GM21515 (cell line): ENCODE results near the gene USP7.
A peak's percentile ranks its signal among the peaks of the same experiment; 100 is the strongest.
"Not testable (repeated sequence)": the region's sequence is repeated elsewhere in the genome, so short reads cannot be mapped to it uniquely, and the experiment has no call there.

Experiments
- ATAC-seq: cut with Tn5 transposase; IDR thresholded peaks from one replicate; pipeline ENCODE4 v1.9.1; 2021; ENCODE audit not compliant: unreplicated experiment

The USP7 gene

DNA sequence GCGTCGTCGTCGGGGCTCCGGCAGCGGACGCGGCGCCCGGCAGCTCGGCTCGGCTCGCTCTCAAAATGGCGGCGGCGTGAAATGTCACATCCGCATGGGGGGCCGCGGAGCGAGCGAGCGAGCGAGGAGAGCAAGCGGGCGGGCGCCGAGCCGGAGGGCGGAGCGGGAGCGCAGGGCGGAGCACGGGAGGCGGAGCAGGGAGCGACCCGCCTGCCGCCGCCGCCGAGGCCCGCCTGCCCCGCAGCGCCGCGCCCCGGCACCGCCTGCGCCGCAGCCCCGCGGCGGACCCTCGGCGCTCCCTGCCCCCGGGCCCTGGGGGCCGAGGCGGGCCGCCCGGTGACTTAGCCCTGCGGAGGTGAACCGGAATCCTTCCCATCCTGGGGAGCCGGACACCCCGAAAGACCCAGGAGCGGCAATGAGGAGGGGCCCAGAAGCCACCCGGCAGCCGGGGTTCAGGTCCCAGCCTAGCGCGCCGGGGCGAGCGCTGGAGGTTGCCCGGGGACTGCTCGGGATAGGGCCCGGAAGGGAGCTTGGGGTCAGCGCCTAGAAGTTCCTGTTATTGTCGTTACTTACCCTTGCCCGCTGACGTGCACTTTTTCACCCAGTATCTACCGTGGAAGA is at the start of gene USP7:
Gene USP7 (minus strand): TSS at position 86 of the 621 bp plus-strand sequence. CDS start 621 bp downstream, outside the sequence.
- peak; percentile 68 for ATAC-seq

DNA sequence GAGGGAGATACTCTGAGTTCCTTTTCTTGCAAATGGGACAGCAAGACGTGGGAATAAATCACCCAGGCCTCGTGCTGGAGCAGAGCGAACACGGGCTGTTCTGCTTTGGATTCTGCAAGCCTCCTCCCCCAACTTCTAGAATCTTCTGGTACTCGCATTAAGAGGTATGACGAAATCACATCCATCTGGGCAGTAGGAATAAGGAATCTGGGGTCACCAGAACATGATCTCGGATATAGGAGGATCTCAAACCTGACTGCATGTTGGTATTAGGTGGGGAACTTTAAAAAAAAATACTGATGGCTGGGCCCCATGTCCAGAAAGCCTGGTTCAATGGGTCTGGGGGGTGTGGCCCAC is 49.8 kb upstream of the USP7 start:
- no peak for ATAC-seq

DNA sequence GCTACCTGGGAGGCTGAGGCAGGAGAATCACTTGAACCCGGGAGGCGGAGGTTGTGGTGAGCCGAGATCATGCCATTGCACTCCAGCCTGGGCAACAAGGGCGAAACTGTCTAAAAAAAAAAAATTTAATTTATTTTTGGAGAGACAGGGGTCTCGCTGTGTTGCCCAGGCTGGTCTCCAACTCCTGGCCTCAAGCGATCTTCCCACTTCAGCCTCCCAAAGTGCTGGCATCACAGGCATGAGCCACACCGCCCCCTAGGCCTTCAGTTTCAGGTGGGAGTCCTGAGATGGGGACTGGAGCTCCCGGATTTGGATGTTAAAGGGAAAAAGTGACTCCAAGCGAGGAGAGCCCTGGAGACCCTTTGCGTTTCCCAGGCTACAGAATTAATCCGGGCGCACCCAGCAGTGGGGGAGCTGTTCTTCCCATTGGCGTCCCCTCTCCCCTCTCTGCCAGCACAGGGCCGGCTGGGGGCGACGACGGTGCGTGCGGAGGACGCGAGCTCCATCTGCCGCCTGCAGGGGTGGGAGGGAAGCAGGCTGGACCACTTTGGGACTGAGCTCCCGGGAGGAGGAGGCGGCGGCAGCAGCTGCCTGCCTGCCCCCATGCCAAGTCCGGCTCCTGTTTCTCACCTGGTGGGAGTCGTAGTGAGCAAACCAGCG is 49.3 kb upstream of the USP7 start:
- no peak for ATAC-seq

DNA sequence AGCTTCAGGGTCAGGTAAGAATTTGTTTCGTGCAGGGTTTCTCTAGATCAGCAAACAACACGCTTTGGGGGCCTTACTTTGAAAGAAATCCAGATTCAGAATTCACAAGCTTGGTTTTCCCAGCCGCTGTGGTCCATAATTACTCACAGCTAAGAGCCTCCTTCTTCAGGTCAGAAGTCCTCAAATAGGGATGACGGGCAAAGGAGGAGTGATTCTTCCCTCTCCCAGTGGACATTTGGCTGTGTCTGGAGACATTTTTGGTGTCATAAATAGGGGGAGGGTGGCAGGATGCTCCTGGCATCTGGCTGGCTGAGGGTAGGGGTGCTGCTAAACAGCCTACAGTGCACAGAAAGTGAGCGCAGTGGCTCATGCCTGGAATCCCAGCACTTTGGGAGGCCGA is 48.6 kb upstream of the USP7 start:
- ATAC-seq = no peak

DNA sequence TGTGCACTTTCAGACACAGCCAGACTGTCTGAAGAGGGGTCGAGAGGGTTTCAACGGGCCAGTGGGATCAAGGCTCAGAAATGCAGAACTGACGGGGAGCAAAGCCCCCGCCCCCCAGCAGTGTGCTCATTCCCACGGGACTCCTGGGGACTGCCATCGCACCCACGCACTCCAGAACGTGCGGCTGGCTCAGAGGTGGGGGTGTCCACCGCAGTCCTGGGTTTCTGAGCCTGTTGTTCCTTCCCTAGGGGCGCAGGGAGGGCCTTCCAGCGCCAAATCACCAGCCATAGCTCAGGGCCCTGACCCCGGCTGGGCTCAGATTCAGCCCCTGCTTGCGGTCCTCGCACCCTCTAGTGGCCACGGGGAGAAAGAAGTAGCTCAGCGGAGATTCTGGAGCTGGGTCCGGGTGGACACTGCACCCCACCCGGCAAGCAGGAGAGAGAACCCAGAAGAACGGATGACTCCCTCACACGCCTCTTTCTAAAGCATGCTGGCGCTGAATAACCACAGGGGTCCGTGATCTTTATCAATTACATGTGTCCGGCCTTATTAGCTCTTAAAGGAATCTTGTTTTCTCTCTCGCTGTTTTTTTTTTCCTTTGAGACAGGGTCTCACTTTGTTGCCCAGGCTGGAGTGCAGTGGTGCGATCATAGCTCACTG is 45.0 kb upstream of the USP7 start:
- ATAC-seq = peak; percentile 84

DNA sequence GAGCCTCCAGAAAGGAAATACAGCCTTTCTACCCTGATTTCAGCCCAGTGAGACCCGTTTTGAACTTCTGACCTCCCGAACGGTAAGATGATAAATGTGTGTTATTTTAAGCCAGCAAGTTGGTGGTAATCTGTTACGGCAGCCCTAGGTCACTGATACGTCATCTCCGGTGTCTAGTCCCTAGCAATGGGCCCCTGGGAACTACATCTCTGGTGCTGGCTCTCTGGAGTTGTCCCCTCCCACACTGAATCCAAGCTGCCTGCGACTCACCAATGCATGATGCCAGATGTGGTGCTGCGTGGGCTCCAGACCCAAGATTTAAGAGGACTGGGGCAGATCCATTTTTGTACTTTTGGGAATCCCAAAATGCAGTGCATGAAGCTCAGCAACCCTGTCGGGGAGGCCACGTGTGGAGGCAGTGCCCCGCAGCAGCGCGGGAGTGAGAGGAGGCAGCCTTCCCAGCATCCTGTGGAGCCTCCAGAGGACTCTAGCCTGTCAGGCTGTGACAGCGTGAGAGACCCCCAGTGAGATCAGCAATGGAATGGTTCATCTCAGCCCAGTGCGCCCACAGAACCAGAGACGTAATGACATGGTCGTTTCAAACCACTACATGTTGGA is 43.6 kb upstream of the USP7 start:
- ATAC-seq = no peak

DNA sequence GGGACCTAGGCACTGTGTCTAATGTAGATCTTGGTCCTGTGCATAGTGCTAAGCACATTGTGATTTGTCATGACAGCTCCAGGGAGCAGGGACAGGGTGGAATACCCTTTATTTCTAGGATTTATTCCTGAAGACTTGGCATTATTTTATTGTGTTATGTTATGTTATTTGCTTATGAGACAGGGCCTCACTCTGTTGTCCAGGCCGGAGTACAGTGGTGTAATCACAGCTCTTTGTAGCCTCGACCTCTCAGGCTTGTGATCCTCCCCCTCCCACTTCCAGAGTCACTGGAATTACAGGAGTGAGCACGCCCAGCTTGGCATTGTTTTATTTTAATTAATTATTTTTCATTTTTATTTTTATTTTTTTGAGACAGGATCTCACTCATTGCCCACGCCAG is 40.5 kb upstream of the USP7 start:
- no peak for ATAC-seq

DNA sequence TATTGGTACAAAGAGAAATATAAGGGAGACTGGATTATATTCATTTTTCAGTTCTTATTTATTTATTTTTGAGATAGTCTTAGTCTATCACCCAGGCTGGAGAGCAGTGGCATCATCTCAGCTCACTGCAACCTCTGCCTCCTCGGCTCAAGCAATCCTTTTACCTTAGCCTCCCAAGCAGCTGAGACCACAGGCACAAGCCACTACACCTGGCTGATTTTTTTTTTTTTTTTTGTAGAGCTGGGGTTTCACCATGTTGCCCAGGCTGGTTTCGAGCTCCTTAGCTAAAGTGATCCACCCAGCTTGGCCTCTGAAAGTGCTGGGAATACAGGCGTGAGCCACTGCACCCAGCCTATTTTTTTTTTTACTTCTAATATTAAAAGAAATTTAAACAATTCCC is 40.1 kb upstream of the USP7 start:
- ATAC-seq = no peak

DNA sequence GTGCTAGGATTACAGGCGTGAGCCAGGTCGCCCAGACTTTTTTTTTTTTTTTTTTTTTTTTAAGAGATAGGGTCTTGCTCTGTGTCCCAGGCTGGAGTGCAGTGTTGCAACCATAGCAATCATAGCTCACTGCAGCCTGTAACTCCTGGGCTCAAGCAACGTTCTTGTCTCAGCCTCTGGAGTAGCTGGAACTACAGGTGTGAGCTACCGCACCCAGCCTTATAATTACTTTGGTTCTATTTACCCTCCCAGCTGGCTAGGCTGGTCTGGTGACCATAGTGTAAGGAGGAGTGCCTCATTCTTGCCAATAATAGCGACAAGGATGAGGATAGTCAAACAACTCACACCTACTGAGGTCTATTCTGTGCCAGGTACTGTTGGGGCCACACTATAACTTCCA is 39.6 kb upstream of the USP7 start:
- ATAC-seq = no peak

DNA sequence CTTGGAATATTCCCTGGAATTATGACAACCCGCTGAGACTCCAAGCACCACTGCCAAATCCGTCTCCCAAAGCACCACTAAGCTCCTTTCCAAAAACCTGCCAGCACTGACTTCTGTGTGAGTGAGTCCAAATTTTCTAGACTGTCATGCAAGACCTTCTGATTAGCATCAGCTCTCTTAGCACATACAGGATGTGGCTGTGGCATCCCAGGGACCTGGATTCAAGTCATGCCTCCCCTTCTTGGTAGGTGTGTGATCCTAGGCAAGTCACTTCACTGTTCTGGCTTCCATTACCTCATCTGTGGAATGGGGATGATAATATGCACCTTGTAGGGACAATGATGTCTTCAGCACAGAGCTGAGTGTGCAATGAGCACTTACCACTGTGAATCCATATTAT is 38.3 kb upstream of the USP7 start:
- no peak for ATAC-seq

DNA sequence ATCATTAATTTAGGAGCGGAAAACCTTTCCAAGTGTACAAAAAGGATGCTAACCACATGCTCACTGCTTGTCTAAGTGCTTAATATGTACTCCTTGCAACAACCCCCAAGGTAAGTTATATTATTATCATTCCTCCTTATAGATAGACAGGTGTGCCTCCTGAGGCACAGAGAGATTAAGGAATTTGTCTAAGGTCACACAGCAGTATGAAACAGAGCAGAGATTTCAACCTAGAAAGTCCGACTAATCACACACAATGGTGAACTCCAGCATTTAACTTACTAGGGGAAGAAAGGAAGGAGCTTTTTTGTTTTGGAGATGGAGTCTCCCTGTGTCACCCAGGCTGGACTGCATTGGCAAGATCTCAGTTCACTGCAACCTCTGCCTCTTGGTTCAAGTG is 37.0 kb upstream of the USP7 start:
- no peak for ATAC-seq

DNA sequence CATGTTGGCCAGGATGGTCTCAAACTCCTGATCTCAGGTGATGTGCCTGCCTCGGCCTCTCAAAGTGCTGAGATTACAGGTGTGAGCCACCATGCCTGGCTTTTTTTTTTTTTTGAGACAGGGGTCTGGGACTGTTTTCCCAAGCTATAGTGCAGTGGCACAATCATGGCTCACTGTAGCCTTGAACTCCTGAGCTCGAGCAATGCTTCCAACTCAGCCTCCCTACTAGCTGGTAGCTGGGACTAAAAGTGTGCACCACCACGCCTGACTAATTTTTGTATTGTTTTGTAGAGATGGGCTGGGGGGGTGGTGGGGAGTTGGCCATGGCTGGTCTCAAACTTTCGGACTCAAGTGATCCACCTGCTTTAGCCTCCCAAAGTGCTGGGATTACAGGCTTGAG is 36.1 kb upstream of the USP7 start:
- no peak for ATAC-seq

DNA sequence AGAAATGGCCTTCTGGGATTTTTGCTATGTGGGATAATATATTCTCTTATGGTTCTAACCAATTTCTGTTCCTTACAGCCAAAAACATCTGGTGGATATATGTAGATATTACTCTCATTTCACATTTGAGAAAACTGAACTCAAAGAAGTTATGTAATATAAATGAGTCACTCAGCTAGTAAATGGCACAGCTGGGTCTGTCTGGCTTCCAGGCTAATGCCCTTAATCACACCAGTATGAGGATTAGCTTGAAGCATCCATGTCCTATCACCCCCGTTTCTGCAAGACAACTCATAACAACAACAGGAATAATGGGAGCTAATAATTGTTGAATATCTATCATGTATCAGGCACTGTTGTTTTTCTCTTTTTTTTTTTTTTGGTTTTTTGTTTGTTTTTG is 34.4 kb upstream of the USP7 start:
- ATAC-seq = no peak

DNA sequence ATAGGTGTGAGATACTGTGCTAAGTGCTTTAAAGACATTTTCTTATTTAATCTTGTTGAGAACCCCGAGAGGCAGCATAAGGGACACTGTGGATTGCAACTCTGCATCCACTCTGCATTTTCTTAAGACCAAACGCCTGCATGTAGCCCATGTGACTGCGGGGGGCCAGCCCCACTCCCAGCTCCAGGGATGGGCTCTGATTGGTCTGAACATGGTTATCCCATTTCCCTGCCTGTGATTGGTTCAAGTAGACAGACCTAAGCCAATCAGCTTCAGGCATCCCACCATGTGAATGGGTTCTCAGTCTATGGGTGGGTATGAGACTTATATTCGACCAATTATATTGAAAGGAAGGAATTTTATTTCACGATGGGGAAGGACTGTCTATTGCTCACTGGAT is 33.2 kb upstream of the USP7 start:
- no peak for ATAC-seq

DNA sequence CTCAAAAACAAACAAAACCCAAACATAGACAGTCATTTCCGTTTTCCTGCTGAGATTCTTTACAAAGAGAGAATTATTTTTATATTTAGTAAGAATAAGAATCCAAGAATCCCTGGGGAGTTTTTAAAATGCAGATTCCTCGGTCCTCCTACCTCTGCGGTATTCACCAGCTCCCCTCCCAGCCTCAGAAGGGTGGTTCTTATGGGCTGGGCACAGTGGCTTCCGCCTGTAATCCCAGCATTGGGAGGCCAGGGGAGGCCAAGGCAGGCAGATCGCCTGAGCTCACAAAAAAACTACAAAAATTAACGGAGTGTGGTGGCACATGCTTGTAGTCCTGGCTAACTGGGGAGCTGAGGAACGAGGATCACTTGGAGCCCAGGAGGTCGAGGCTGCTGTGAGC is 26.7 kb upstream of the USP7 start:
- ATAC-seq = no peak

DNA sequence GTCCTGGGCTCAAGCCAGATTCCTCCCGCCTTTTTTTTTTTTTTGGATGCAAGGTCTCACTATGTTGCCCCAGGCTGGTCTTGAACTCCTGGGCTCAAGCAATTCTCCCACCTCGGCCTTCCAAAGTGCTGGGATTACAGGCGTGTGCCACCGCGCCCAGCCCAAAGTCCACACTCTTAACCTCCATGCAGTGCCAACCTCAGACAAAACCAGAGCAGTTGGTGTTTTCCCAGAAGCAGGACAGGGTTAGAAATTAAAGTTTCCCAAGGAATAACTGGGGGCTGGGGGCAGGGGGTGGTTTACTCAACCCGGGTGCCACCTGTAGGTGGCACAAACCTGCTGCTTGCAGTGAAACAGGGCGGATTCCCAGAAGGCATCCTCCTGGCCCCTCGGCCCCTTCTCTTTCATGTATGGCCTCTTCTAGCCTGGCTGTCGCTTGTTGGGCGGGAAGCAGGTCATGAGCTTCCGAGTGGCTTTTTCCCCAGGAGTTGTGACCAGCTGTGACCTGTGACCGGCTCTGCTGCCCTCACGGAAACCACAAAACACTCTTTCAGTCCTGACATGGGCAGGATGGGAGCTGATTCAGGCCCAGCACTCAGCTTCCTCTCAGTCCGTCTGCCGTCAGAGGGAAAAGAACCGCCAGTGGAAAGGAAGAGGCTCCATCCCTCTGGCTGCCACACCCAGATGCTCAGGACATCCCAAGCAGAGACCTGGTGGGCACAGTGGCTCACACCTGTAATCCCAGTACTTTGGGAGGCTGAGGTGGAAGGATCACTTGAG is 25.6 kb upstream of the USP7 start:
- no peak for ATAC-seq

DNA sequence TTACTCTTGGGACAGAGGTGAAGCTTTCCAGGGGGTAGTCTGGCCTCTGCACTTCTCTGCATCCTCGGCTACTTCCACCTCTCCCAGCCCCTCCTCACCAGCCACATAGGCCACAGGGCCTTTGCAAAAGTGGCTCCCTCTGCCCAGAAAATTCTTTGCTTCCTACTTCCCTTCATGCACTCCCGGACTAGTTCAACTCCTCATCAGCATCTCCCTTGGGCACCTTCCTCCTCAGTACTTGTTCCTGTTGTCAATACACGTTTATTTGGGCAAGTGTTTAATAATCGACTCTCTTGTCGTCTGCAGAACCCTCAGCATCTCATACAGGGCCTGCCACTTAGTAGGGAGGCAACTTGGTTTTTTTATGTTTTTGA is 23.1 kb upstream of the USP7 start:
- ATAC-seq = no peak

DNA sequence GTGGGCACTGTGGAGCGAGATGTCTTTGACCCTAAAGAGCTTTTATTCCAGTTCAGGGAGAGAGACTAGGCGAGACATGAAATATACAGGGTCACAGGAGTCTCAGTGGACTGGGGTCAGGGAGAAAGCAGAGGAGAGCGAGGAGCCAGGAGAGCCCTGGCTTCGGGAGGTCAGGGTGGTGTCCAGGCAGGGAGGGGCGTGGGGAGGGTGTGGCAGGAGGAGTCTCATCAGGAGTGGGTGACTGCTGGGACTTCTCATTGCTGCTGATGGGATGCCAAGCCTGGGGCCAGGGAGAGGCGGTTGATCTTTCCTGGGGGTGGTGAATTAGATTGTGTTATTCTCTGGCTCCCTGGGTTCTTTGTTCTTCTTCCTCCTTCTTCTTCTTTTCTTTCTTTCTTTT is 22.4 kb upstream of the USP7 start:
- ATAC-seq = no peak

DNA sequence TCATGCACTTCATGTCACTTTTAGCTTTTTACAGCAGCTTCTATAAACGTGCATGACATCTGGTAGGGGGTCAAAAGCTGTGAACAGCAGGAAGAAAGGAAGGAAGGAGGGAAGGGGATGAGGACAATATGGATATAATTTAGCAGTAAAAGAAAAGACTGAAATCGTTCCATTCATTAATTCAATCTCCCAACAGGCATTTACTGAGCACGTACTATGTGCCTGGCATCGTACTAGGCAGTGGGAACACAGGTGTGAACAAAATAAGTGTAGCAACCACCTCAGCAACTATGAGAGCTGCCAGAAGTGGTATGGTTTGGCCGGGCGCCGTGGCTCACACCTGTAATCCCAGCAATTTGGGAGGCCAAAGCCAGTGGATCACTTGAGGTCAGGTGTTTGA is 19.1 kb upstream of the USP7 start:
- no peak for ATAC-seq

DNA sequence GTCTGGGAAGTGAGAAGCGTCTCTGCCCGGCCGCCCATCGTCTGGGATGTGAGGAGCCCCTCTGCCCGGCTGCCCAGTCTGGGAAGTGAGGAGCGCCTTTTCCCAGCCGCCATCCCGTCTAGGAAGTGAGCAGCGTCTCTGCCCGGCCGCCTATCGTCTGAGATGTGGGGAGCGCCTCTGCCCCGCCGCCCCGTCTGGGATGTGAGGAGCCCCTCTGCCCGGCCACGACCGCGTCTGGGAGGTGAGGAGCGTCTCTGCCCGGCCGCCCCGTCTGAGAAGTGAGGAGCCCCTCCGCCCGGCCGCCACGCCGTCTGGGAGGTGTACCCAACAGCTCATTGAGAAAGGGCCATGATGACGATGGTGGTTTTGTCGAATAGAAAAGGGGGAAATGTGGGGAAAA is 18.2 kb upstream of the USP7 start:
- ATAC-seq = not testable (repeated sequence)

DNA sequence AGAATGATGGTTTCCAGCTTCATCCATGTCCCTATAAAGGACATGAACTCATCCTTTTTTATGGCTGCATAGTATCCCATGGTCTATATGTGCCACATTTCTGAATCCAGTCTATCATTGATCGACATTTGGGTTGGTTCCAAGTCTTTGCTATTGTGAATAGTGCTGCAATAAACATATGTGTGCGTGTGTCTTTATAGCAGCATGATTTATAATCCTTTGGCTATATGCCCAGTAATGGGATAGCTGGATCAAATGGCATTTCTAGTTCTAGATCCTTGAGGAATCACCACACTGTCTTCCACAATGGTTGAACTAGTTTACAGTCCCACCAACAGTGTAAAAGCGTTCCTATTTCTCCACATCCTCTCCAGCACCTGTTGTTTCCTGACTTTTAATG is 12.5 kb upstream of the USP7 start:
- ATAC-seq = not testable (repeated sequence)

DNA sequence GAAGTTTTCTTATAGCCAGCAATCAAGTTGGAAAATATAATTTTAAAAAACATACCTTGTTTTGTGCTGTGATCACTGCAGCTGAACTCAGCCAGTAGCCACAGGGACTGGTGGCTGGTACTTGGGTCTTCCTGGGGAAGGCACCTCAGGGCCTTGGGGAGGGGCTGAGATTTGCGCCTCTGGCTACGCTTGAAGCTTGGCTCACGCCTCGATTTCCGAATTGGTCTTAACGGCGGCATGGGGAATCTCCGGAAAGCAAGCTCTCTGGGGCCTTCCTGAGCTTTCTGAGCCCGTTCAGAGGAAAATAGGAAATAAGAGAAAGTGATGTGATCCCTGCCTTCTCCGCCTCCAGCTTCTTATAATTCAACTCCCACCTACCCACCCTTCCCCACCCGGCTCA is 11.3 kb upstream of the USP7 start:
- ATAC-seq = no peak
